SK-N-SH (cell line): Measurements from ENCODE around the gene DUSP10. TPM values are rescaled to one million over a fixed set of nuclear protein-coding genes. Genes with fewer than 3 reads are reported as not detected.

Experiments used
- CTCF ChIA-PET: fragments of 300-600, 350-600 bp; formaldehyde crosslinking; extraction: SDS; loops from one replicate; lab custom pipeline; 2021; lab: Yijun Ruan, JAX
- POLR2A ChIA-PET: fragments of 350-600 bp; sonication (Branson Sonifier 250); formaldehyde crosslinking; extraction: SDS; loops from one replicate; lab custom pipeline; 2020; ENCODE audit warnings: antibody characterized with exemption, inconsistent platforms; lab: Yijun Ruan, JAX
- DNase-seq: peaks from one replicate; pipeline ENCODE4 v3.0.0; 2012
- H2AFZ ChIP-seq: fragments of 200-600 bp; sonication (generic); 2 replicates; pipeline ENCODE4 v1.8.1; 2016; ENCODE audit warnings: antibody characterized with exemption, mild to moderate bottlenecking, low read depth
- H3F3A ChIP-seq: fragments of 200-600 bp; sonication (generic); replicated peaks from 2 replicates; pipeline ENCODE3; 2016; ENCODE audit warnings: antibody characterized with exemption, mild to moderate bottlenecking; ENCODE audit not compliant: insufficient read depth
- H3K27ac ChIP-seq, 2 experiments: fragments of 200-500 bp in 1 of 2; fragments of 200-600 bp in 1 of 2; sonication (Bioruptor generic) in 1 of 2; sonication (generic), shearing (Covaris generic) in 1 of 2; 2 replicates each; pipeline versions ENCODE4 v1.5.1 to v1.6.1; 2014 to 2016; ENCODE audit warnings: low read depth in 2 of 2, inconsistent platforms in 1 of 2, low read length in 1 of 2, mild to moderate bottlenecking in 1 of 2, mixed read lengths in 1 of 2
- H3K27me3 ChIP-seq: fragments of 200-600 bp; sonication (generic), shearing (Covaris generic); 2 replicates; pipeline ENCODE4 v1.6.1; 2016; ENCODE audit warnings: mixed run types; ENCODE audit not compliant: insufficient read depth
- H3K36me3 ChIP-seq, 2 experiments: fragments of 200-500 bp in 1 of 2; fragments of 200-600 bp in 1 of 2; sonication (Bioruptor generic) in 1 of 2; sonication (generic) in 1 of 2; replicated peaks in 1 of 2; 2 replicates each; pipeline versions ENCODE3 to v1.5.1; 2014 to 2016; ENCODE audit warnings: low read length in 1 of 2, mild to moderate bottlenecking in 1 of 2; ENCODE audit not compliant: insufficient read depth in 2 of 2, control insufficient read depth in 1 of 2
- H3K4me1 ChIP-seq, 2 experiments: fragments of 200-500 bp in 1 of 2; fragments of 200-600 bp in 1 of 2; sonication (Bioruptor generic) in 1 of 2; sonication (generic), shearing (Covaris generic) in 1 of 2; 2 replicates each; pipeline versions ENCODE4 v1.5.1 to v1.6.1; 2014 to 2016; ENCODE audit warnings: low read depth in 1 of 2, low read length in 1 of 2, mixed run types in 1 of 2; ENCODE audit not compliant: insufficient read depth in 2 of 2, control insufficient read depth in 1 of 2
- H3K4me2 ChIP-seq: fragments of 200-600 bp; sonication (generic), shearing (Covaris generic); 2 replicates; pipeline ENCODE4 v1.6.1; 2017; ENCODE audit warnings: mixed run types
- H3K4me3 ChIP-seq, 2 experiments: fragments of 200-500 bp in 1 of 2; fragments of 200-600 bp in 1 of 2; sonication (Bioruptor generic) in 1 of 2; sonication (generic), shearing (Covaris generic) in 1 of 2; 2 replicates each; pipeline versions ENCODE4 v1.5.1 to v1.8.1; 2014 to 2016; ENCODE audit warnings: low read depth in 2 of 2, inconsistent platforms in 1 of 2, low read length in 1 of 2, mild to moderate bottlenecking in 1 of 2, mixed read lengths in 1 of 2, moderate library complexity in 1 of 2
- H3K79me2 ChIP-seq: fragments of 200-600 bp; sonication (generic); 2 replicates; pipeline ENCODE4 v1.8.1; 2017; ENCODE audit warnings: mild to moderate bottlenecking; ENCODE audit not compliant: insufficient read depth
- H3K9ac ChIP-seq: fragments of 200-600 bp; sonication (generic); 2 replicates; pipeline ENCODE4 v1.6.1; 2017; ENCODE audit warnings: mixed run types
- H3K9me2 ChIP-seq: fragments of 200-600 bp; sonication (generic); 2 replicates; pipeline ENCODE4 v1.6.1; 2017; ENCODE audit warnings: mixed run types
- H3K9me3 ChIP-seq: fragments of 200-600 bp; sonication (generic); 2 replicates; pipeline ENCODE4 v1.6.1; 2017; ENCODE audit warnings: mixed run types, mild to moderate bottlenecking, moderate library complexity
- H4K20me1 ChIP-seq: fragments of 200-600 bp; sonication (generic); 2 replicates; pipeline ENCODE4 v1.6.1; 2017; ENCODE audit warnings: mild to moderate bottlenecking, mixed run types; ENCODE audit not compliant: insufficient read depth
- EP300 ChIP-seq, 2 experiments: IDR thresholded peaks; 2 replicates each; pipeline versions ENCODE4 v1.4.0 to v1.6.1; 2012; ENCODE audit warnings: borderline replicate concordance in 1 of 2, low read depth in 1 of 2, low read length in 1 of 2
- EZH2phosphoT487 ChIP-seq: fragments of 200-600 bp; sonication (generic); IDR thresholded peaks from 2 replicates; pipeline ENCODE4 v1.6.1; 2017; ENCODE audit warnings: low read depth, mixed run types, mild to moderate bottlenecking, antibody characterized with exemption, moderate library complexity, borderline replicate concordance
- FOSL2 ChIP-seq: IDR thresholded peaks from 2 replicates; pipeline ENCODE4 v1.4.0; 2012; ENCODE audit warnings: low read depth, mild to moderate bottlenecking, moderate library complexity, borderline replicate concordance
- FOXM1 ChIP-seq: IDR thresholded peaks from 2 replicates; pipeline ENCODE4 v1.4.0; 2012; ENCODE audit warnings: low read depth, mild to moderate bottlenecking
- GABPA ChIP-seq: IDR thresholded peaks from 2 replicates; pipeline ENCODE4 v1.4.0; 2012; ENCODE audit warnings: low read depth, mild to moderate bottlenecking
- MEF2A ChIP-seq: IDR thresholded peaks from 2 replicates; pipeline ENCODE4 v1.4.0; 2012; ENCODE audit warnings: low read depth, borderline replicate concordance
- MXI1 ChIP-seq: IDR thresholded peaks from 2 replicates; pipeline ENCODE4 v1.6.1; 2012; ENCODE audit warnings: mild to moderate bottlenecking, low read depth, low read length, improper control_type of control experiment
- NFIC ChIP-seq: IDR thresholded peaks from 2 replicates; pipeline ENCODE4 v1.4.0; 2012; ENCODE audit warnings: borderline replicate concordance
- POLR2AphosphoS5 ChIP-seq: IDR thresholded peaks from 2 replicates; pipeline ENCODE4 v1.6.1; 2012; ENCODE audit warnings: low read depth, low read length
- RAD21 ChIP-seq: IDR thresholded peaks from 2 replicates; pipeline ENCODE4 v1.6.1; 2012; ENCODE audit warnings: mild to moderate bottlenecking, low read length
- RCOR1 ChIP-seq: fragments of 150-350 bp; IDR thresholded peaks from 2 replicates; pipeline ENCODE4 v1.6.1; 2017; ENCODE audit warnings: antibody characterized with exemption, low read length
- RFX5 ChIP-seq: IDR thresholded peaks from 2 replicates; pipeline ENCODE4 v1.6.1; 2012; ENCODE audit warnings: mild to moderate bottlenecking, improper control_type of control experiment, low read length
- SIN3A ChIP-seq: IDR thresholded peaks from 2 replicates; pipeline ENCODE4 v1.6.1; 2012; ENCODE audit warnings: low read depth, mild to moderate bottlenecking, low read length, moderate library complexity, borderline replicate concordance
- TAF1 ChIP-seq: IDR thresholded peaks from 2 replicates; pipeline ENCODE4 v1.6.1; 2012; ENCODE audit warnings: low read depth, mild to moderate bottlenecking, low read length, moderate library complexity, borderline replicate concordance
- TCF12 ChIP-seq: IDR thresholded peaks from 2 replicates; pipeline ENCODE4 v1.4.0; 2012
- TEAD4 ChIP-seq: IDR thresholded peaks from 2 replicates; pipeline ENCODE4 v1.4.0; 2012; ENCODE audit warnings: mild to moderate bottlenecking, borderline replicate concordance; ENCODE audit not compliant: insufficient read depth
- YY1 ChIP-seq: IDR thresholded peaks from 2 replicates; pipeline ENCODE4 v1.4.0; 2012; ENCODE audit warnings: low read depth, mild to moderate bottlenecking
- WGBS: methylation state at CpG from one replicate; pipeline ENCODE4 v1.1.6; 2017; ENCODE audit warnings: low lambda C conversion rate; 5-methylcytosine and 5-hydroxymethylcytosine counted together
- polyA plus RNA-seq, 3 experiments: library from polyadenylated mRNA; depleted of rRNA; stranded (reverse); fragments of >200 nt; gene quantifications; 2 replicates each; pipeline ENCODE4 v1.2.3, GENCODE V29; 2012
- TF ChIP-seq, protein P1 (sequence below): fragments of 150-350 bp; IDR thresholded peaks from 2 replicates; pipeline ENCODE4 v1.6.1; 2016; ENCODE audit warnings: mild to moderate bottlenecking, low read depth, low read length
- TF ChIP-seq, protein P2 (sequence below): IDR thresholded peaks from 2 replicates; pipeline ENCODE4; 2012
- TF ChIP-seq, protein P3 (sequence below): IDR thresholded peaks from 2 replicates; pipeline ENCODE4 v1.6.1; 2012; ENCODE audit warnings: mild to moderate bottlenecking, low read depth, low read length, moderate library complexity

Gene DUSP10
- polyA plus RNA-seq, 1 of the 3 experiments (the other 2 are of a cell fraction), result 6.4 TPM

DNA sequence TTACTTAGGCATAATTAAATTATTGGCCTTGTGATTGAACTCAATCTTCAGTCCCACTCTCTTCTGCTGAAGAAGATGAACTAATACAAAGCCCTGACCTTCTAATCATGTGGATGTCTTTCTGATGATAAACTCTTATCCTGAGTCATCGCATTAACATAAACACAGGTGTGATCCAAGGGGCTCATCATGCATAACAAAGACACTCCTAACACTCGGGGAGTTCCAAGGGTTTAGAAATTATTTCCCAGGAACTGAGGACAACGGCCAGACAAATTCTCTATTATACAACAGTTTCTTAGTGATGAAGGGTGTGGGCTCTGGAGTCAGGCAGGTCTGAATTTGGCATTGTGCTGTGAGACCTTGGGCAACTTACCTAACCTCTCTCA, 18.0 kb downstream of the DUSP10 start:
- ChIA-PET POLR2A (no interaction called here), CTCF (no interaction called here)
- no peaks in the 10 kb centered on the region for H3K9me2 ChIP-seq
- H3K4me2 ChIP-seq, result no peak overlapping the region
- no peak overlapping the region for H2AFZ ChIP-seq
- no peaks in the 10 kb centered on the region for H4K20me1 ChIP-seq
- H3F3A ChIP-seq, result no peaks in the 10 kb centered on the region
- H3K4me1 ChIP-seq, result peaks cover 6 to 13% of the 10 kb centered on the region in 2 experiments; a peak in 3 of 4 replicates
- no peak for DNase-seq
- no peak overlapping the region for H3K4me3 ChIP-seq
- TF ChIP-seq EZH2phosphoT487, result no peak
- TF ChIP-seq, protein P1, sequence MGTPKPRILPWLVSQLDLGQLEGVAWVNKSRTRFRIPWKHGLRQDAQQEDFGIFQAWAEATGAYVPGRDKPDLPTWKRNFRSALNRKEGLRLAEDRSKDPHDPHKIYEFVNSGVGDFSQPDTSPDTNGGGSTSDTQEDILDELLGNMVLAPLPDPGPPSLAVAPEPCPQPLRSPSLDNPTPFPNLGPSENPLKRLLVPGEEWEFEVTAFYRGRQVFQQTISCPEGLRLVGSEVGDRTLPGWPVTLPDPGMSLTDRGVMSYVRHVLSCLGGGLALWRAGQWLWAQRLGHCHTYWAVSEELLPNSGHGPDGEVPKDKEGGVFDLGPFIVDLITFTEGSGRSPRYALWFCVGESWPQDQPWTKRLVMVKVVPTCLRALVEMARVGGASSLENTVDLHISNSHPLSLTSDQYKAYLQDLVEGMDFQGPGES, result no peak
- TF ChIP-seq NFIC, result no peak
- TF ChIP-seq RFX5, result no peak
- TF ChIP-seq RCOR1, result no peak
- no peak for TF ChIP-seq MEF2A
- H3K36me3 ChIP-seq, result peaks cover 0 to 4% of the 10 kb centered on the region in 2 experiments
- peaks cover 4% of the 10 kb centered on the region; the same call in 1 of the 2 replicates for H3K79me2 ChIP-seq
- H3K9me3 ChIP-seq, result no peaks in the 10 kb centered on the region
- no peak overlapping the region for H3K27ac ChIP-seq
- no peaks in the 10 kb centered on the region for H3K27me3 ChIP-seq
- no peak overlapping the region for H3K9ac ChIP-seq
- 89% methylated on average over 3 of the region's 3 CpGs for WGBS

DNA sequence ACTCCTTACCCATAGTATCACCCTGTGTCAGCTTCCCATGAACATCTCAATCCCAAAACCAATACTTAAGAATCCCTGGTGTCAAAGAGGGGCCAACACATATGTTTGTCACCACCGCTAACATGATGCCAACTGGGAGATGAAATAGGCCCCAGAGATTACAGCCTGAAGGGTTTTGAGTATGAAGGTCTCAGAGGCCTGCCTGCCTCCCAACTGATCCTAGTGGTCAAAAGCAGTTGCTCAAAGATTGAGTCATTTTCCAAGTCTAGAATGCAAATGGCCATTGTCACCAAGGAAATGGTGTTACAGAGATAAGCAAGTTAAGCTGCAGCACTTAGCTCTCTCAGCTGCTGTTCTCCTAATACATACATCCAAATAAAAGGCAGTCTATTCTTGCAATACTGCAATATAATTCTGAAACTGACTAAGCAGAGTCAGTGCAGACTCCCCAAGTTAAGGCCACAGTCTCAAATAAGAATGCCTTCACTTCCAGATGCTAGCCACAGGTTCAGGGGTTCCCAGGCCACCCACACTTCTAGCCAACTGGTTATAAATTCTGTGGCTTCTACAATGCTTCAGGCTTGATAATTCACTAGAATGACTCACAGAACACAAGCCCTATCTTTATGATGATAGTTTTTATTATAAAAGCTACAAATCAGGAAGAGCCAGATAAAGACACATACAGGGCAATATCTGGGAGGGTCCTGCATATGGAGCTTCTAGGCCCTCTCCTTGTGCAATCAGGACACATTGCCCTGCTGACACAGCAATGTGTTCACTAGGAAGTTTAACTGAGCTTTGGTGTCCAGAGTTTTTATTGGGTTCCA, 18.7 kb downstream of the DUSP10 start:
- Histone ChIP-seq H3K27me3 (no peaks in the 10 kb centered on the region), H3K79me2 (peaks cover 4% of the 10 kb centered on the region; the same call in 1 of the 2 replicates), H3F3A (no peaks in the 10 kb centered on the region), H3K4me1 (peaks cover 7 to 15% of the 10 kb centered on the region in 2 experiments; a peak in 3 of 4 replicates), H2AFZ (no peak overlapping the region), H3K4me3 (no peak overlapping the region), H3K4me2 (no peak overlapping the region), H3K36me3 (peaks cover 0 to 2% of the 10 kb centered on the region in 2 experiments), H3K27ac (no peak overlapping the region), H3K9me3 (no peaks in the 10 kb centered on the region), H3K9ac (no peak overlapping the region), H4K20me1 (no peaks in the 10 kb centered on the region), H3K9me2 (no peaks in the 10 kb centered on the region)
- 100% methylated on average over 1 of the region's 1 CpG for WGBS
- no peak for DNase-seq
- ChIA-PET POLR2A (no interaction called here), CTCF (no interaction called here)
- no peak for TF ChIP-seq TCF12
- no peak for TF ChIP-seq TAF1
- TF ChIP-seq FOSL2, result no peak
- TF ChIP-seq, protein P2, sequence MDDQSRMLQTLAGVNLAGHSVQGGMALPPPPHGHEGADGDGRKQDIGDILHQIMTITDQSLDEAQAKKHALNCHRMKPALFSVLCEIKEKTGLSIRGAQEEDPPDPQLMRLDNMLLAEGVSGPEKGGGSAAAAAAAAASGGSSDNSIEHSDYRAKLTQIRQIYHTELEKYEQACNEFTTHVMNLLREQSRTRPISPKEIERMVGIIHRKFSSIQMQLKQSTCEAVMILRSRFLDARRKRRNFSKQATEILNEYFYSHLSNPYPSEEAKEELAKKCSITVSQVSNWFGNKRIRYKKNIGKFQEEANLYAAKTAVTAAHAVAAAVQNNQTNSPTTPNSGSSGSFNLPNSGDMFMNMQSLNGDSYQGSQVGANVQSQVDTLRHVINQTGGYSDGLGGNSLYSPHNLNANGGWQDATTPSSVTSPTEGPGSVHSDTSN, result no peak
- no peak for TF ChIP-seq POLR2AphosphoS5
- TF ChIP-seq GABPA, result no peak
- no peak for TF ChIP-seq MXI1
- no peak for TF ChIP-seq TEAD4
- no peak for TF ChIP-seq EZH2phosphoT487
- TF ChIP-seq RFX5, result no peak
- no peak for TF ChIP-seq SIN3A
- no peak for TF ChIP-seq EP300 (IDR thresholded peaks at IDR 0.05; ENCODE audit: borderline replicate concordance in 1 of 2, low read depth in 1 of 2, low read length in 1 of 2)
- TF ChIP-seq YY1, result no peak
- TF ChIP-seq FOXM1, result no peak
- no peak for TF ChIP-seq RAD21
- TF ChIP-seq, protein P1, result no peak
- TF ChIP-seq, protein P3, sequence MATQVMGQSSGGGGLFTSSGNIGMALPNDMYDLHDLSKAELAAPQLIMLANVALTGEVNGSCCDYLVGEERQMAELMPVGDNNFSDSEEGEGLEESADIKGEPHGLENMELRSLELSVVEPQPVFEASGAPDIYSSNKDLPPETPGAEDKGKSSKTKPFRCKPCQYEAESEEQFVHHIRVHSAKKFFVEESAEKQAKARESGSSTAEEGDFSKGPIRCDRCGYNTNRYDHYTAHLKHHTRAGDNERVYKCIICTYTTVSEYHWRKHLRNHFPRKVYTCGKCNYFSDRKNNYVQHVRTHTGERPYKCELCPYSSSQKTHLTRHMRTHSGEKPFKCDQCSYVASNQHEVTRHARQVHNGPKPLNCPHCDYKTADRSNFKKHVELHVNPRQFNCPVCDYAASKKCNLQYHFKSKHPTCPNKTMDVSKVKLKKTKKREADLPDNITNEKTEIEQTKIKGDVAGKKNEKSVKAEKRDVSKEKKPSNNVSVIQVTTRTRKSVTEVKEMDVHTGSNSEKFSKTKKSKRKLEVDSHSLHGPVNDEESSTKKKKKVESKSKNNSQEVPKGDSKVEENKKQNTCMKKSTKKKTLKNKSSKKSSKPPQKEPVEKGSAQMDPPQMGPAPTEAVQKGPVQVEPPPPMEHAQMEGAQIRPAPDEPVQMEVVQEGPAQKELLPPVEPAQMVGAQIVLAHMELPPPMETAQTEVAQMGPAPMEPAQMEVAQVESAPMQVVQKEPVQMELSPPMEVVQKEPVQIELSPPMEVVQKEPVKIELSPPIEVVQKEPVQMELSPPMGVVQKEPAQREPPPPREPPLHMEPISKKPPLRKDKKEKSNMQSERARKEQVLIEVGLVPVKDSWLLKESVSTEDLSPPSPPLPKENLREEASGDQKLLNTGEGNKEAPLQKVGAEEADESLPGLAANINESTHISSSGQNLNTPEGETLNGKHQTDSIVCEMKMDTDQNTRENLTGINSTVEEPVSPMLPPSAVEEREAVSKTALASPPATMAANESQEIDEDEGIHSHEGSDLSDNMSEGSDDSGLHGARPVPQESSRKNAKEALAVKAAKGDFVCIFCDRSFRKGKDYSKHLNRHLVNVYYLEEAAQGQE, result no peak
